ENCODE data around the gene TFAP2A. TPM values are rescaled to one million over a fixed set of nuclear protein-coding genes. Genes with fewer than 3 reads are reported as not detected.

TFAP2A gene
- total RNA-seq, 1 donor = not detected

- no peaks in the 10 kb centered on the region for H3K4me1 ChIP-seq (ENCODE audit: insufficient read depth, low read length)
- H3K9me3 ChIP-seq (ENCODE audit: low read depth, low read length) = no peaks in the 10 kb centered on the region
- no peak overlapping the region for H3K4me3 ChIP-seq (ENCODE audit: low read length)
- peaks cover 2% of the 10 kb centered on the region for H3K27me3 ChIP-seq (ENCODE audit: insufficient read depth, low read length)
Observed at GRCh38 chr6:10437891-10438290, 23.0 kb upstream of the TFAP2A start.

GRCh38 chr6:10434235-10434634, 19.4 kb upstream of the TFAP2A start:
- Histone ChIP-seq H3K9me3 (ENCODE audit: low read depth, low read length) (no peaks in the 10 kb centered on the region), H3K27me3 (ENCODE audit: insufficient read depth, low read length) (peaks cover 21% of the 10 kb centered on the region), H3K4me3 (ENCODE audit: low read length) (no peak overlapping the region), H3K4me1 (ENCODE audit: insufficient read depth, low read length) (no peaks in the 10 kb centered on the region)

GRCh38 chr6:10433322-10433721, 18.4 kb upstream of the TFAP2A start:
- H3K4me1 ChIP-seq (ENCODE audit: insufficient read depth, low read length) = no peaks in the 10 kb centered on the region
- H3K9me3 ChIP-seq (ENCODE audit: low read depth, low read length) = no peaks in the 10 kb centered on the region
- H3K4me3 ChIP-seq (ENCODE audit: low read length) = no peak overlapping the region
- peaks cover 26% of the 10 kb centered on the region for H3K27me3 ChIP-seq (ENCODE audit: insufficient read depth, low read length)

- H3K27me3 ChIP-seq (ENCODE audit: insufficient read depth, low read length) = peaks cover 41% of the 10 kb centered on the region
Observed at GRCh38 chr6:10431423-10432164, 16.7 kb upstream of the TFAP2A start.

GRCh38 chr6:10429638-10430427, 15.0 kb upstream of the TFAP2A start:
- no peak overlapping the region for H3K4me3 ChIP-seq (ENCODE audit: low read length)
- no peaks in the 10 kb centered on the region for H3K9me3 ChIP-seq (ENCODE audit: low read depth, low read length)
- peaks cover 13% of the 10 kb centered on the region for H3K4me1 ChIP-seq (ENCODE audit: insufficient read depth, low read length)
- peaks cover 58% of the 10 kb centered on the region for H3K27me3 ChIP-seq (ENCODE audit: insufficient read depth, low read length)

More at GRCh38 chr6:10431423-10432164, 16.7 kb upstream of the TFAP2A start:
- H3K4me1 ChIP-seq (ENCODE audit: insufficient read depth, low read length) = peaks cover 3% of the 10 kb centered on the region
- H3K4me3 ChIP-seq (ENCODE audit: low read length) = no peak overlapping the region
- no peaks in the 10 kb centered on the region for H3K9me3 ChIP-seq (ENCODE audit: low read depth, low read length)

GRCh38 chr6:10426781-10427279, 12.0 kb upstream of the TFAP2A start:
- Histone ChIP-seq H3K4me1 (ENCODE audit: insufficient read depth, low read length) (peaks cover 13% of the 10 kb centered on the region), H3K27me3 (ENCODE audit: insufficient read depth, low read length) (peaks cover 88% of the 10 kb centered on the region), H3K4me3 (ENCODE audit: low read length) (no peak overlapping the region), H3K9me3 (ENCODE audit: low read depth, low read length) (no peaks in the 10 kb centered on the region)

GRCh38 chr6:10425975-10426780, 11.3 kb upstream of the TFAP2A start:
- Histone ChIP-seq H3K4me3 (ENCODE audit: low read length) (no peak overlapping the region), H3K9me3 (ENCODE audit: low read depth, low read length) (no peaks in the 10 kb centered on the region), H3K27me3 (ENCODE audit: insufficient read depth, low read length) (peaks cover 91% of the 10 kb centered on the region), H3K4me1 (ENCODE audit: insufficient read depth, low read length) (peaks cover 13% of the 10 kb centered on the region)

- Histone ChIP-seq H3K27me3 (ENCODE audit: insufficient read depth, low read length) (peaks cover 92% of the 10 kb centered on the region), H3K4me1 (ENCODE audit: insufficient read depth, low read length) (peaks cover 13% of the 10 kb centered on the region), H3K4me3 (ENCODE audit: low read length) (no peak overlapping the region), H3K9me3 (ENCODE audit: low read depth, low read length) (no peaks in the 10 kb centered on the region)
Observed at GRCh38 chr6:10425176-10425974, 10.5 kb upstream of the TFAP2A start.

GRCh38 chr6:10424040-10424439, 9.2 kb upstream of the TFAP2A start:
- Histone ChIP-seq H3K4me3 (ENCODE audit: low read length) (no peak overlapping the region), H3K27me3 (ENCODE audit: insufficient read depth, low read length) (peaks cover 98% of the 10 kb centered on the region), H3K4me1 (ENCODE audit: insufficient read depth, low read length) (peaks cover 13% of the 10 kb centered on the region), H3K9me3 (ENCODE audit: low read depth, low read length) (no peaks in the 10 kb centered on the region)

GRCh38 chr6:10422737-10423034, 7.8 kb upstream of the TFAP2A start:
- Histone ChIP-seq H3K4me1 (ENCODE audit: insufficient read depth, low read length) (peaks cover 13% of the 10 kb centered on the region), H3K4me3 (ENCODE audit: low read length) (no peak overlapping the region), H3K9me3 (ENCODE audit: low read depth, low read length) (no peaks in the 10 kb centered on the region), H3K27me3 (ENCODE audit: insufficient read depth, low read length) (peaks cover 100% of the 10 kb centered on the region)

GRCh38 chr6:10421921-10422736, 7.3 kb upstream of the TFAP2A start:
- H3K27me3 ChIP-seq (ENCODE audit: insufficient read depth, low read length) = peaks cover 100% of the 10 kb centered on the region

GRCh38 chr6:10421158-10421920, 6.5 kb upstream of the TFAP2A start:
- no peaks in the 10 kb centered on the region for H3K9me3 ChIP-seq (ENCODE audit: low read depth, low read length)
- peaks cover 100% of the 10 kb centered on the region for H3K27me3 ChIP-seq (ENCODE audit: insufficient read depth, low read length)
- H3K4me3 ChIP-seq (ENCODE audit: low read length) = no peak overlapping the region
- H3K4me1 ChIP-seq (ENCODE audit: insufficient read depth, low read length) = peaks cover 17% of the 10 kb centered on the region

More at GRCh38 chr6:10421921-10422736, 7.3 kb upstream of the TFAP2A start:
- H3K4me1 ChIP-seq (ENCODE audit: insufficient read depth, low read length) = peaks cover 16% of the 10 kb centered on the region
- H3K9me3 ChIP-seq (ENCODE audit: low read depth, low read length) = no peaks in the 10 kb centered on the region
- H3K4me3 ChIP-seq (ENCODE audit: low read length) = no peak overlapping the region

GRCh38 chr6:10420546-10421157, 5.8 kb upstream of the TFAP2A start:
- Histone ChIP-seq H3K4me1 (ENCODE audit: insufficient read depth, low read length) (peaks cover 10% of the 10 kb centered on the region), H3K27me3 (ENCODE audit: insufficient read depth, low read length) (peaks cover 100% of the 10 kb centered on the region), H3K4me3 (ENCODE audit: low read length) (no peak overlapping the region), H3K9me3 (ENCODE audit: low read depth, low read length) (no peaks in the 10 kb centered on the region)
